Islet precursor cell (in vitro differentiated cells): ENCODE data around the gene GFI1.
"Not testable (repeated sequence)": the region's sequence is repeated elsewhere in the genome, so short reads cannot be mapped to it uniquely, and the experiment has no call there.

Experiments used
- DNase-seq: peaks from one replicate; pipeline ENCODE4 v3.0.0-alpha.2; 2018

The GFI1 gene

DNA sequence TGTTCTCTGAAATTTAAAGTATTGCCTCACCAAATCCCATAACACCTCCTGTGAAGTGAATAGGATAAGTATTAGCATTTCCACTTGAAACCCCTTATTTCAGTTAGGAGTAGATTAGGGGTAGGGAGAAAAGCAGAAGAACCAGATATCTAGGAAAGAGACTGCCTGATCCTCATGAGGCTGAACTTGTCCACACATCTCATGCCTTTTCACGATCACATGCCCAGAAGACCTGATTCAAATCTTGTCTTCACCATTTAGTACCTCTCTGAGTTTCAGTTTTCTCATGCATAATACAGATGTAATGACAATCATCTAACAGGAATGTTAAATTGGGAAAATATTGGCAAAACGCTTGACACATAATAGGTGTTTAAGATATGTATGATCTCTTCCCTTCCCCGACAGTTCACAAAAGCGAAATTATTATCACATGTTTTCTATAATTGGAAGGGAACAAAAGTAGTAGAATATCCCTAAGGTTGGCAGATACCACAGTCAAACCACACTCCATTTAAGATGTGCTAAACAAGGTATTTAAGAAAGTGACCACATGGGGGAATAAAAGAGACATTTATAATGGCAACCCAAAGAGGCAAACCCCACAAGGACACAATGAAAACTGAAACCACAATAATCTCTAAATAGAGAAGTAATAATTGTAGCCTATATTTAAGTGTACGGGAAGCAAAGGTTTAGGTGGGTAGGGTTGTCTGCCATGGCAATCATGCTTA, 25.2 kb downstream of the GFI1 start:
- no peak for DNase-seq

- DNase-seq: no peak
These were observed 26.8 kb downstream of the GFI1 start for GRCh38 chr1:92459871-92460320.

DNA sequence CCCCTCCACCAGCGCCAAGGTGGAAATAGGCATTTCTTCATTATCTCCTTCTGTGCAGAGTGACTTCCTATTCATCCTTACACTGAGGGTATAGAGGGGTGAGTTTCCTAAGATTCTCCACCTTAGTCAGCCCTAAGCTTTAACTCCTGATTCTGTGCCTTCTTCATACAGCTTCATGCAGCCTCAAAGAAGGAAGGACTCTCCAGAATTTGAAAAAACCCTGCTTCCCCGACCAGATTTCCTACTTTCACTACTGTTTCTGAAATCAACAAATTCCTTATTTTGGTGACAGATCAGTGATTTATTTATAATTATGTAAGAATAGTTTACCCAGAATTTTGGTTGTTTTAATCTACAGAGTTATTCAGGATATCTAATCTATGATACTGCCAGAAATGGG, 28.6 kb downstream of the GFI1 start:
- no peak for DNase-seq

- no peak for DNase-seq
These were observed 38.7 kb downstream of the GFI1 start for GRCh38 chr1:92447976-92448375.

DNA sequence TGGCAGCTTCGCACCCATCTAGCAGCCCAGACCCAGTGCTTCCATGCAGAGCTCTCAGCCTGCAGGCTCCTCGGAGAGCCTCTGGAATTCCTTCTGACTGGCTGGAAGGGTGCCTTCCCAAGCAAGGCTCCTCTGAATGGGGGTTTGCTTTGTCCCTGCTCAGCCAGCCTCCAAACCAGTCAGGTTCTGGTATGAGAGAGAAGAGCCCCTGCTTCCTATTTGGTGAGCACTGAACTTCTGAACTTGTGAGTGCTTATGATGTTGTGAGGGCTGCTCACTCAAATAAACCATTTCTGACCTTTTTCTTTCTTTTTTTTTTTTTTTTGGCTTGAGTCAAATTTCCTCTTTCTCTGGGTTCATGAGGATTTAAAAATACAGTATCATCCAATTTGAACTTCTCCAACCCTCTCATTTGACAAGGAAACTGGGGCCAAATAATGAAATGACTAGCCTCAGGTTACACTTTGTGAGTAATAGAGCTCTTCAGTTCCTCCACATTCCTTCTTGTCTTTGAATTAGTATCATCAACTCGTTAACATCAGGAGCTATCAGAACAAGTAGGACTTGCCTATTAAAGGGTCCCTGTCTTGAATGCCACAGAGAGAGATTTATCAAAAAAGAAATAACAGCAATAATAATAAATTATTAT, 39.6 kb downstream of the GFI1 start:
- peak; percentile 80 for DNase-seq

DNA sequence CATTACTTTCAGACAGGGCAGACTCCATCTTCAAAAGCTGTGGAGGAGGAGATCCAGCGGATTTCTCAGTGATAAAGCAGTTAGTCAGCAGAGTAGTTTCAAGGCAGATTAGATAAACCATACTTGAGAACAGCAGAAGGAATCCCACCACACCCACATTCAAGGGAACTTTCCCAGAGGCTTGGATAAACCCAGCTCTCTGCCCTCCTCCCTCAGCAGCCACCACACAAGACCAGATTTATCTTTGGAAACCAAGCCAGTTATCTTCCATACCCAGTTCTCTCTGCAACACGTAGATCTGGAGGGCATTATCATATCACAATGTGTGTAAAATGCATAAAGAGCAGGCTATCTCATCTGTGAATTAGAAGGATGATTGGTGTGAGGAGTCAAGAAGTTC, 40.2 kb downstream of the GFI1 start:
- peak; percentile 71 for DNase-seq

GRCh38 chr1:92445865-92446264, 40.9 kb downstream of the GFI1 start:
- no peak for DNase-seq

DNA sequence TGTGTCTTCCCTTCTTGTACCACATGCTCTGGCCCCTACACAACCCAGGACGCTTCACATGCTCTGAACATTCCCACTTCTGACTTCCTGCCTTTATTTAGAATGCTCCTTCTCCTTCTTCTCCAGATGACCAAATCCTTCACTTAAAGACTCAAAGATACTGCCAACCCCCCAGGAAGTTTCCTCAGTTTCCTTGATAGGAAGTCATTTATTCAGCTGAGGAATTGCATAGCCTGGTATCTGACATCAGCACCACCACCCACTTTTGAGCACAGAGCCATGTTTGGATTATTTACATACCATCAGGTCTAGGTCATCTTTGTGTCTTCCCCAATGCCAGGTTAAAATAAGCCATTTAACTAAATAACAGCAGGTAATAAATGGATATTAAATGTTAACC, 42.4 kb downstream of the GFI1 start:
- peak; percentile 56 for DNase-seq

DNA sequence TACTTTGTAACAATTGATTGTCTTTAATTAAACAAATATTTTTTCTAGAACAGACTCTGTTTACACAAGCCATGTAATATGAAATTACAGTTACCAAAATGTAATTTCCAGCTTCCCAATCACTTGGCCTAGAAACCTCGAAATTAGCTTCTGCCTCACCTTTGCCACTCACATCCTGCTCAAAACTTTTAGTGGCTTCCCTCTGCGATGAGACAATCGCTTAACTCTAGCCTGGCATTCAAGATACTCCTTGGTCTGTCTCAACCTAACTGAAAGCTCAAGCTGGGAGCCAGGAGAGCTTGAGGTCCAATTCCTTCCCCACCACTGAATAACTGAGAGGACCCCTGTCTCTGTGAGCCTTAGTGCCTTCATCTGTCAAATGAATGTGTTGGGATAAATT, 42.8 kb downstream of the GFI1 start:
- no peak for DNase-seq

GRCh38 chr1:92442351-92442750, 44.4 kb downstream of the GFI1 start:
- no peak for DNase-seq

DNA sequence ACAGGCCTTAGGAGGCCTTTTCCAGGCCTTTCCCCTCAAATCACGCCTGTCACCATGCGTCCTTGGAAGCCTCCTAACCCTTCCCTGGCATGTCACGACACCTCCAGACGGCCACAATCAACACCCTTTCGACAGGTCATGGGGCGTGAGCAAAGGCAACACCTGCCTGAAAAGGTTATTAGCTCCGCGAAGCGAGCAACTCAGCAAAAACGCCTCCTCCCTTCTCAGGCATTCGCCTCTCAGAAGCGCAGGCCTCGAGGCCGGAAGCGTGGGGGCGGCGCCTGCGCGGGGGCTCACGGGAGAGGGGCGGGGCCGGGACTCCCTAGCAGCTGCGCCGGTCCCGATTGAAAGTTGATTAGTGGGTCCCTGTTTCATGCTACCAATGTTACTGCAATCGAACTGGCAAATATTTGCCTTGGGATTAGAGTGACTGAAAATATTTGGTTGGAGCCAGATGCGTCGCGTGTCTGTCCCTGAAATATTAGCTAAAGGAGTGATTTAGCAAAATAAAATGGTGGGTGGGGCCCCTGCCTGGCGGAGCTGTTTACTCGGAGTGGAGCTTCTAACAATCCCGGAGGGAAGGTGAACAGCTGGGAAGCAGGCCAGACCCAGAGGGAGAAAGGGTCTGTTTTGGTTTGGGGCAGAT, 44.9 kb downstream of the GFI1 start:
- no peak for DNase-seq

GRCh38 chr1:92441316-92441696, 45.4 kb downstream of the GFI1 start:
- no peak for DNase-seq

GRCh38 chr1:92439291-92439690, 47.4 kb downstream of the GFI1 start:
- no peak for DNase-seq

GRCh38 chr1:92434572-92434971, 52.2 kb downstream of the GFI1 start:
- DNase-seq: not testable (repeated sequence)

DNA sequence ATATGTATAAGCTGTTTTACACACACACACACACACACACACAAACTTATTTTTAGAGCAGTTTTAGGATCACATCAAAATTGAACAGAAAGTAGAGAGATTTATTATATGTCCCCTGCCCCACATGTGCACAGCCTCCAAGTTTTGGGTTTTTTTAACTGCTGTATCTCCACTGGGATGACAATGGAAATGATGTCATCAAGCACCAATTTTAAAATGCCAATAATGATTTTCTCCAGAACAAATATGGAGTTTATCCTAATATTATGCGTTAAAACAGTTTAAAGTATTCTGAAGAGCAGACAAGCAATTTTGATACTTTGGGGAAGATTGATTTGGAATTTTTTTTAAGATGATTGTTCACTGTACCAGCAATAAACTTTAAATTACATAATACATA, 56.7 kb downstream of the GFI1 start:
- DNase-seq: no peak

- no peak for DNase-seq
These were observed 61.1 kb downstream of the GFI1 start for GRCh38 chr1:92425617-92426016.
